Right lobe of liver (tissue), 6 donors: ENCODE results near the gene CYP4F12. TPM values are rescaled to one million over a fixed set of nuclear protein-coding genes. Genes with fewer than 3 reads are reported as not detected.

Experiments
- ATAC-seq, 4 donors: fragments of 200-7000 bp; cut with Tn5 transposase; one replicate each; pipeline ENCODE4 v1.9.1; 2020; ENCODE audit warnings: mild to moderate bottlenecking in 4 of 4, moderate library complexity in 4 of 4
- DNase-seq, 3 donors: peaks; one replicate each; pipeline ENCODE4 v3.0.0-alpha.2; 2020
- H3K27ac ChIP-seq, 3 donors: fragments of 200-600 bp; one replicate each; pipeline ENCODE4 v1.8.0; 2022
- H3K27me3 ChIP-seq, 2 donors: fragments of 200-600 bp; one replicate each; pipeline ENCODE4 v1.8.0; 2022
- H3K36me3 ChIP-seq, 4 donors: fragments of 200-600 bp; sonication (generic) in 1 of 4; one replicate each; pipeline versions ENCODE4 v1.5.1 to v1.8.0; 2017 to 2022; ENCODE audit warnings: control low read depth in 1 of 4
- H3K4me1 ChIP-seq, 4 donors: fragments of 200-600 bp; sonication (generic) in 1 of 4; one replicate each; pipeline versions ENCODE4 v1.5.1 to v1.8.0; 2017 to 2022; ENCODE audit warnings: control low read depth in 1 of 4
- H3K4me3 ChIP-seq, 3 donors: fragments of 200-600 bp; one replicate each; pipeline ENCODE4 v1.8.0; 2022
- H3K9me3 ChIP-seq, 4 donors: fragments of 200-600 bp; sonication (generic) in 1 of 4; one replicate each; pipeline versions ENCODE4 v1.5.1 to v1.8.0; 2017 to 2022; ENCODE audit warnings: control low read depth in 1 of 4
- CTCF ChIP-seq, 4 donors: fragments of 200-600 bp in 3 of 4; fragments of 450-650 bp in 1 of 4; IDR thresholded peaks; one replicate each; pipeline versions ENCODE4 v1.5.1 to v1.8.0; 2016 to 2022; ENCODE audit warnings: antibody characterized with exemption in 4 of 4, mild to moderate bottlenecking in 2 of 4
- POLR2A ChIP-seq: fragments of 450-650 bp; IDR thresholded peaks from one replicate; pipeline ENCODE4 v1.6.1; 2017; ENCODE audit warnings: antibody characterized with exemption, mild to moderate bottlenecking
- WGBS: methylation state at CpG from one replicate; pipeline ENCODE4 v1.1.6; 2018; ENCODE audit warnings: low coverage, low lambda C conversion rate; ENCODE audit not compliant: insufficient coverage; ENCODE audit errors: missing lambda C conversion rate; 5-methylcytosine and 5-hydroxymethylcytosine counted together
- intact Hi-C, 2 donors: fragments of 100-400 bp; cut with DNase I; formaldehyde crosslinking; loops; one replicate each; pipeline versions ENCODE4 v1.11.2 to v1.14.1; 2022
- total RNA-seq, 6 experiments: library from RNA; depleted of rRNA in 2 of 6; stranded (reverse); fragments of >200 nt in 2 of 6; fragmentation: NEBNext Ultra II Directional in 3 of 6; extraction: Animal tissue kit (Norgen Biotek cat#: 25700) in 3 of 6; gene quantifications; one replicate each; pipeline versions ENCODE4 v1.1.0 to v1.2.4, GENCODE V29; 2016 to 2023
- donor health status: DM: no; HTN: yes; CAD: no.
- donor health status: DM: no; HTN: no; CAD: no.
- donor health status: DM: no; HTN: no; CAD: no.
- donor health status: DM: no; HTN: yes; CAD: no.
- donor health status: DM: no; HTN: yes; CAD: no.

CYP4F12 gene
- total RNA-seq, 6 experiments from 2014 or later, result 21.9 to 95.5 (median 45.3) TPM

GRCh38 chr19:15669891-15670290 is 3.0 kb upstream of the CYP4F12 start:
- Histone ChIP-seq H3K4me3 (no peak overlapping the region), H3K36me3 (no peaks in the 10 kb centered on the region), H3K27ac (no peak overlapping the region), H3K27me3 (no peaks in the 10 kb centered on the region), H3K9me3 (no peaks in the 10 kb centered on the region), H3K4me1 (peaks cover 0 to 12% (median 0%) of the 10 kb centered on the region in 4 donors)
- 78% methylated on average over 4 of the region's 4 CpGs for WGBS
- no peak for DNase-seq
- intact Hi-C loops, result no loop called here
- TF ChIP-seq POLR2A, result no peak
- TF ChIP-seq CTCF (IDR thresholded peaks at IDR 0.05), result no peak
- no peak for ATAC-seq

- WGBS, result 57% methylated on average over 2 of the region's 5 CpGs
- no peak for ATAC-seq
- Histone ChIP-seq H3K36me3 (no peaks in the 10 kb centered on the region), H3K27ac (no peak overlapping the region), H3K27me3 (no peaks in the 10 kb centered on the region), H3K4me3 (no peak overlapping the region), H3K4me1 (peaks cover 0 to 12% (median 0%) of the 10 kb centered on the region in 4 donors), H3K9me3 (no peaks in the 10 kb centered on the region)
- DNase-seq, result no peak
- intact Hi-C loops, result no loop called here
- TF ChIP-seq POLR2A (no peak), CTCF (IDR thresholded peaks at IDR 0.05) (no peak)
Observed at GRCh38 chr19:15671237-15671821, 1.6 kb upstream of the CYP4F12 start.

GRCh38 chr19:15671891-15672579 is 852 bp upstream of the CYP4F12 start:
- Histone ChIP-seq H3K36me3 (no peaks in the 10 kb centered on the region), H3K27me3 (no peaks in the 10 kb centered on the region), H3K4me1 (peaks cover 0 to 12% (median 0%) of the 10 kb centered on the region in 4 donors), H3K4me3 (no peak overlapping the region), H3K9me3 (no peaks in the 10 kb centered on the region), H3K27ac (no peak overlapping the region)
- intact Hi-C loops, result no loop called here
- no peak for ATAC-seq
- 50% methylated on average over 9 of the region's 10 CpGs for WGBS
- no peak for DNase-seq
- TF ChIP-seq POLR2A, result no peak
- TF ChIP-seq CTCF (IDR thresholded peaks at IDR 0.05), result no peak

GRCh38 chr19:15673176-15673654 is 328 bp downstream of the CYP4F12 start:
- ATAC-seq (peak; percentile 54 to 75 (median 72)), DNase-seq (peak; percentile 58 to 86 (median 80))
- peaks cover 0 to 14% (median 0%) of the 10 kb centered on the region in 4 donors for H3K4me1 ChIP-seq
- 14% methylated on average over 6 of the region's 9 CpGs for WGBS
- H3K27me3 ChIP-seq, result no peaks in the 10 kb centered on the region
- H3K4me3 ChIP-seq, result peak overlapping the region; percentile 12 to 62 (median 19)
- H3K9me3 ChIP-seq, result no peaks in the 10 kb centered on the region
- intact Hi-C loops, result no loop called here
- H3K36me3 ChIP-seq, result peaks cover 0 to 3% (median 0%) of the 10 kb centered on the region in 4 donors
- TF ChIP-seq CTCF (IDR thresholded peaks at IDR 0.05), result no peak
- TF ChIP-seq POLR2A, result no peak
- H3K27ac ChIP-seq, result peak overlapping the region; percentile 50 to 65 (median 65)
